ENCODE measurements around the gene TMEM163.

Gene TMEM163

DNA sequence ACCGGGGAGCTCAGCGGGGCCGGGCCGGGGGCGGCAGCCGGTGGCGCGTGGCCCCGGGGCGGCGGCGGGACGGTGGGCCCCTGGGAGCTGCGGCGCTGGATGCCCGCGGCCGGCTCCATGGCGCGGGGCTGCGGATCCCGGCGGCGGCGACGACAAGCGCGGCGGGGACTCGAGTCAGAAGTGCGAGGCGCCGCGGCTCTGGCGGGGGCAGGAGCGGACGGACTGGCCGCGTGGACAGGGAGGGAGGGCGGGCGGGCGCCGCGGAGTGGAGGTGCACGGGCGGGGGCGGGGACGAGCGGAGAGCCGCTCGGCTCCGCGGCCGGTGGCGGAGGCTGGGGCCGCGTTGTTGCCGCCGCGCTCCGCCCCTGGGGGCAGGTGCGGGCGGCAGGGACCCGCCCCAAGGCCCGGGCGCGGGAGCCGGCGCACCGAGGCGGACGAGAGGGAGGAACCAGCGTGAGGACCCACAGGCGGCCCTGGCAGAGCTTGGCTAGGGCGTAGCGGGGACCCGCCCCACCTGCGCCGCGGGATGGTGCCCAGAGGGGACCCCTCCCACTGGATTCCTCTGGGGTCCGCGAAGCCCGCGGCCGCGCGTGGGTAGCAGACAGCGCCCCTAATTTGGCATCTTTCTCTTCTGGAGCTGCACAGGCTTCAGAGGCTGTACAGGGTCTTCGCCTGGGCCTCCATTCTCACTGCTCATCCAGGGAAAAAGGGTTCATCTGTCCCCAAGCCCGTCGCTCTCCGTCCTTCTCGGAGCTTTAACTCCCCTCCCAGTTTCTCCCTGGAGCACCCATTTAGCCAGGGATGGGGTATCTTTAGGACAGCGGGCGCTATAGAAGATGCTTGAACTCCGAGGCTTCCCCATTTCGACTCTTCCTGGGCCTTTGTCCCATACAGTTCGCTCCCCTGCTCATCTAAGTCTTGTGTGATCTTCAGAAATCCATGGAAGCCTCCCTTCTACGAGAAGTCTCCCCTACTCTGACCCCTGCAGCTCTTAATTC, at the start of gene TMEM163:
Gene TMEM163 (minus strand): TSS at position 184 of the 998 bp plus-strand sequence.
- TF ChIP-seq, protein P1, sequence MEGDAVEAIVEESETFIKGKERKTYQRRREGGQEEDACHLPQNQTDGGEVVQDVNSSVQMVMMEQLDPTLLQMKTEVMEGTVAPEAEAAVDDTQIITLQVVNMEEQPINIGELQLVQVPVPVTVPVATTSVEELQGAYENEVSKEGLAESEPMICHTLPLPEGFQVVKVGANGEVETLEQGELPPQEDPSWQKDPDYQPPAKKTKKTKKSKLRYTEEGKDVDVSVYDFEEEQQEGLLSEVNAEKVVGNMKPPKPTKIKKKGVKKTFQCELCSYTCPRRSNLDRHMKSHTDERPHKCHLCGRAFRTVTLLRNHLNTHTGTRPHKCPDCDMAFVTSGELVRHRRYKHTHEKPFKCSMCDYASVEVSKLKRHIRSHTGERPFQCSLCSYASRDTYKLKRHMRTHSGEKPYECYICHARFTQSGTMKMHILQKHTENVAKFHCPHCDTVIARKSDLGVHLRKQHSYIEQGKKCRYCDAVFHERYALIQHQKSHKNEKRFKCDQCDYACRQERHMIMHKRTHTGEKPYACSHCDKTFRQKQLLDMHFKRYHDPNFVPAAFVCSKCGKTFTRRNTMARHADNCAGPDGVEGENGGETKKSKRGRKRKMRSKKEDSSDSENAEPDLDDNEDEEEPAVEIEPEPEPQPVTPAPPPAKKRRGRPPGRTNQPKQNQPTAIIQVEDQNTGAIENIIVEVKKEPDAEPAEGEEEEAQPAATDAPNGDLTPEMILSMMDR (IDR thresholded peaks at IDR 0.05; ENCODE audit: low read depth, low read length), result no peak
- DNase-seq (ENCODE audit: extremely low read depth, low read depth), result no peak

DNA sequence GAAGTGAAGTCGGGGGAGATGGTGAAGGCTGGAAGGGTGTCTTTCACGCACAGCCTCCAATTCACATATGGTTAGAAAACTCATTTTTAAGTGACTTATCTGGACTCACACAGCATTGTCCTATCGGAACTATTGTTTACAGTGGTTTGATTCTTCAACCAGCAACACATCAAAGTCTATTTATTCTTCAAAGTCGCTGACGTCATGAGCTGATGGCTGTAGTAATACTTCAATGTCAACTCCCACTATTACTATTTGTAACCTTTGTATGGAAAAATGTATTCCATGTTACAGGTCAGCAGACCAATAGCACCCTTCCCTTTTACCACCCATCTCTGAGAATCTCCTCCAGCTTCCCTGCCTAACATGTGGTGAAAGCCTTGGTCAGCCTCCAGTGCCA, 47.8 kb upstream of the TMEM163 start:
- TF ChIP-seq, protein P1 (IDR thresholded peaks at IDR 0.05; ENCODE audit: low read depth, low read length), result no peak

DNA sequence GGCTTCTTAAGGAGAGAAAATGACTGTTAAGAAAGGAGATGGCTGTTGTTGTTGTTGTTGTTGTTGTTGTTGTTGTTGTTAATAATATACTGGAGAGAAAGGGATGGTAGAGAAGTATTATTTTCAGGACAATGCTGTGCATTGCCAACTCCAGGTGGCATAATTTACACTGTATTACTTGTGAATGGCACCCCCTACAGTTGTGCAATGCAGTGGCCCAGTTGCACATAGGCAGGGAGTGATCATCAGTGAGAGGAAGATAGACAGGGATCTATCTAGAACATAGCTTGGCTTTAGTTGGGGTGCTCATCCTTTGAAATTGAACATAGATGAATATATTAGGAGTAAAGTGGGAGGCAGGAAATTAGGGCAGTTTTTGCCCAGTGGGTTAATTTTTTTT, 47.2 kb upstream of the TMEM163 start:
- TF ChIP-seq, protein P1 (IDR thresholded peaks at IDR 0.05; ENCODE audit: low read depth, low read length), result no peak

More for the DNA sequence above, 47.8 kb upstream of the TMEM163 start:
- DNase-seq (ENCODE audit: extremely low read depth, low read depth), result no peak

DNA sequence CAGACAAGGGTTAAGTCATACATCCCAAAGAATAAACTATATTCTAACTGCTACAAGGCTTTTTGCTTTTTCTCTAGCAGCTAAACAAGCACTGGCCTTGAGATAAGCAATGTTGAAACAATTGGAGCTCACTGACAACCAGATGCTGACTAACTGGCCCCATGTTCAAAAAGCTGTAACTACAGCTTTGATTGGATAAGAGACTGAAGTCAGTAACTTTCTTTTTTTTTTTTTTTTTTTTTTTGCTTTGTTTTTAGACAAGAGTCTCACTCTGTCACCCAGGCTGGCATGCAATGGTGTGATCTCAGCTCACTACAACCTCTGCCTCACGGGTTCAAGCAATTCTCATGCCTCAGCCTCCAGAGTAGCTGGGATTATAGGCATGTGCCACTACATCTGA, 45.4 kb upstream of the TMEM163 start:
- DNase-seq (ENCODE audit: extremely low read depth, low read depth), result no peak
- TF ChIP-seq, protein P1 (IDR thresholded peaks at IDR 0.05; ENCODE audit: low read depth, low read length), result no peak

More for the DNA sequence above, 47.2 kb upstream of the TMEM163 start:
- DNase-seq (ENCODE audit: extremely low read depth, low read depth), result no peak

DNA sequence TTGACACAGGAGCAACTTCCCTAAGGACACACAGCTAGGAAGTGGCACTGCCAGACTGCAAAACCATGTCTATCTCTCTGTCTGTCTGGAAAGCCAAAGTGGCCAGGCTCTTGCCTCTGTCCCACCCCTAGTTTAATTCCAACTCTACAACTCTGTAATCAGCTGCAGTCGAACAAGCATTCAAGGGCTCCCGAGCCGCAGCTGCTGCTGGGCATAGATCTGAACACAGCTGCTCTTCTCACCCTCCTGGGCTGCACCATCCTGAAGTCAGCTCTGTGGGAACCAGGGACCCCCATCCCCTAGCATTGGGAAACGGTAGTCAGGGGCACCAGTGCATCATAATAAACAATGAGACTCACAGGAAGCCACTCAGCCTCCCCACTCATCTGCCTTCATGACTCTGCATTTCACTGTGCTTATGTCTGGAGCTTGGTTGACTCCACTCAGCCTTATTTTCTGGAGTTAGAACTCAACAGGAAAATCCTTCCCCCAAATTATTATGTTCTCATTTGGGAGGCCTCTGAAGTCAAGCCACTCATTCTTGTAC, 44.4 kb upstream of the TMEM163 start:
- TF ChIP-seq, protein P1 (IDR thresholded peaks at IDR 0.05; ENCODE audit: low read depth, low read length), result no peak
- DNase-seq (ENCODE audit: extremely low read depth, low read depth), result no peak

DNA sequence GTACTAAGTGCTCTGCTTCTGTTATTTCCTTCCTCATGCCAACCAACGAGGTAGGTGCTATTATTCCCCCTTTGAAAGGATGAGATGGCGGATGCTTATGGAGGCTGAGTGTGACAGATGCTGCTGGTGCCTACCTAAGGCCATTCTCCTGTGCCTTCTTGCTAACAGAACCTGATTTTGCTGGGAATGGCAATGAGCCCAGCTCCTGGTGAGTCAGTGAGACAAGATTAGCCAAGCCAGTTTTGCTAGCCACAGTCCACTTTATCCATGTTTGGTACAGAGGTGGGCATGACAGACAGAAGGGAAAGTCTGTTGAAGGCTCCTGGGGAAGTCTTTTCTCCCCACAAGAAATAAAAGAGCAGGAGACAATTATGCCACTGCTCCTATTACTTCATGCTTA, 43.7 kb upstream of the TMEM163 start:
- no peak for DNase-seq (ENCODE audit: extremely low read depth, low read depth)
- TF ChIP-seq, protein P1 (IDR thresholded peaks at IDR 0.05; ENCODE audit: low read depth, low read length), result no peak

DNA sequence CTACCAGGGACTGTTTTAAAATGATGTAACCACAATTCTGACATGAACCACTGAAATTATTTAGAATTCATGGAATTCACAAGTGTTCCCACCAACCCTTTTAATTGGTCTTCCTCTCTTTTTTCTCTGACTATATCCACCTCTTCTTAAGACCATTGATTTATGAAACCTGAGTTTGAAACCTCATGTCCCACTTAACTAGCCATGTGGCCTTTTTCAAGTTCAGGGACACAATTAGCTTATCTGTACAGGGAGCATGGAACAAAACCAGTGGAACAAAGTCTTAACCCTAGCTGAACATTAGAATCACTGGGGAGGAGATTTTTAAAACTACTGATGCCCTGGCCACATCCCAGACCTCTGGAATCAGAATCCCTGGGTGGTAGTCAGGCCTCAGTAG, 41.6 kb upstream of the TMEM163 start:
- TF ChIP-seq, protein P1 (IDR thresholded peaks at IDR 0.05; ENCODE audit: low read depth, low read length), result no peak
- no peak for DNase-seq (ENCODE audit: extremely low read depth, low read depth)

All from AG09319 (cell line).